Bone marrow (tissue), 2 donors: ENCODE results near the gene KHDC3L.
"Not testable (repeated sequence)": the region's sequence is repeated elsewhere in the genome, so short reads cannot be mapped to it uniquely, and the experiment has no call there.

Experiments
- DNase-seq, 2 donors: peaks; one replicate each; lab custom pipeline; 2025; lab: John Stamatoyannopoulos, UW

The KHDC3L gene

DNA sequence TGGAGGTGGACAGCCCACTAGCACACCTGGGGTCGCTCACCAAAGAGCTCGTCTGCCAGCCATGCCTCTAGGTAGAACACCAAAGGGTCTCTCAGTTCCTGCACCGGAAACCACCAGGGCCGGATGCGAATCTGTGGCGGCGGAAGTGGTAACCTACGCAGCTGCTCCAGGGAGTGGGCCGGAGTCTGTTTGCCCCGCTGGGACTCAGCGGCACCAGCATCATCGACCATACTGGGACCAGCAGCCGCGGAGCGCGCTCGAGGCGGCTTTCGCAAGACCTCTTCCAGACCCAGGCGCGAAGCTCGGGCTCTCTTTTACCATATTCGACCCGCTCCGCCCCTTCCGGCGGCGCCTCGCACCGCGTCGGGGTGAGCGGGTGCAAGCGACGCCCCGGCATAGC is 7.1 kb downstream of the KHDC3L start, which contains the start of gene OOEP:
OOEP (minus strand) TSS at position 335 of the 400 bp plus-strand sequence; CDS start at position 230, 105 bp downstream.
- no peak for DNase-seq

- no peak for DNase-seq
Observed at GRCh38 chr6:73371984-73372383, 9.5 kb downstream of the KHDC3L start.

DNA sequence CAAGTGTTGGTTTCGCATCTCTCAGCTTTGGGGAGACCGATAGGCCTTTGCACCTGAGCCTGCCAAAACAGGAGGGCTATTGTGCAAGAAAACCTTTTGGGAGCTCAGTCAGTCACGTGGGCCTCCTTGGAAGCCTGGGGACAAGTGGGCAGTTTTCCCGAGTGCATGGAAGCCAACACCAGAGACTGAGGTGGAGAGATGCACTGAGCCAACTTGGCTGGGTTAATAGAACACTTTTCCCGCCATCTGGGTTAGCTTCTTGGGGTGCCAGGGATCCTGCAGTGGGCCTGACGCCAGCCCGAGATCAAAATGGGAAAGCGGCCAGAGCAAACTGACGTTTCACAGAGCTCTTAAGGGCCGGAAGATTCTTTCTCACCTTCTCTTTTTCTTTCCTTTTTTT is 10.1 kb downstream of the KHDC3L start:
- DNase-seq: no peak

DNA sequence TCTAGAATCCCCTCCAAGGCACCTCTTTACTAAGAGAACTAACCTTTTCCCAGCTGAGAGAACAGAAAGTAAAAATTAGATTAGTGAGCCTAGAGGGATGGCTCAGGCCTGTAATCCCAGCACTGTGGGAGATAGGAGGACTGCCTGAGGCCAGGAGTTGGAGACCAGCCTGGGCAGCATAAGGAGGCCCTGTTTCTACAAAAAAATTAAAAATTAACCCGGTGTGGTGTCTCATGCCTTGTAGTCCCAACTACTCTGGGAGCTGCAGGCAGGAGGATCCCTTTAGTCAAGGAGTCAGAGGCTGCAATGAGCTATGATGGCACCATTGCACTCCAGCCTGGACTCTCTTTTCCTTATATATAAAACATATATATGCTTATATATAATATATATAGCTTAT is 12.8 kb downstream of the KHDC3L start:
- DNase-seq: no peak

GRCh38 chr6:73377225-73377624 is 14.8 kb downstream of the KHDC3L start:
- DNase-seq: no peak

- not testable (repeated sequence) for DNase-seq
Observed at GRCh38 chr6:73381531-73381930, 19.1 kb downstream of the KHDC3L start.

- no peak for DNase-seq
Observed at GRCh38 chr6:73382462-73383113, 20.1 kb downstream of the KHDC3L start.

DNA sequence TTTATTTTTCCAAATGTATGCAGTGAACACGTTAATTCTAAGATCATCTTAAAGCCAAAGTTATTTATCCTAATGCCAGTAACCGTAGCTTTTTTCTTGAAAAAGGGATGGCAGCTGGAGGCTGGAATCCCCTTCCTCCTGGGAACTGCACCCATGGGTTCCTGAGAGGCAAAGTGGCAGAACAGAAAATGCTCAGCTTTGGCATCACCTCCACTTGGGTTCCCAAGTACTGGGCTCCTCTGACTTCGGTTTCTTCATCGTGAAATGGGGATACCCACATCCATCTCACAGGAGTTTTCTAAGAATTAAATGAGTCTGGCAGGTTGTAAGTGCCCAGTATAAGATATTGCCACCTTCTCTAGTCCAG is 26.0 kb downstream of the KHDC3L start:
- no peak for DNase-seq

GRCh38 chr6:73388800-73389512 is 26.5 kb downstream of the KHDC3L start:
- DNase-seq: peak in 1 of 2 donors; percentile 62

- DNase-seq: no peak
Observed at GRCh38 chr6:73389854-73390253, 27.4 kb downstream of the KHDC3L start.

GRCh38 chr6:73391675-73392074 is 29.2 kb downstream of the KHDC3L start:
- DNase-seq: no peak

DNA sequence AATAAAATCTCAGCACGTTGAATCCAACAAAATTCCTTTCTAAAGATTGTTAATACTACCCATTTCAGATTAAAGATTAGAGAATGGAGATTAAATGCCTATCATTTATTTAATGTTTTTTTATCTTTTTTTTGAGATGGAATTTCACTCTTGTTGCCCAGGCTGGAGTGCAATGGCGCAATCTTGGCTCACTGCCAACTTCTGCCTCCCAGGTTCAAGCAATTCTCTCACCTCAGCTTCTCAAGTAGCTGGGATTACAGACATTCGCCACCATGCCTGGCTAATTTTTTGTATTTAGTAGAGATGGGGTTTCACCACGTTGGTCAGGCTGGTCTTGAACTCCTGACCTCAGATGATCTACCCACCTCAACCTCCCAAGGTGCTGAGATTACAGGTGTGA is 29.7 kb downstream of the KHDC3L start:
- not testable (repeated sequence) for DNase-seq

GRCh38 chr6:73393278-73393677 is 30.8 kb downstream of the KHDC3L start:
- DNase-seq: no peak

DNA sequence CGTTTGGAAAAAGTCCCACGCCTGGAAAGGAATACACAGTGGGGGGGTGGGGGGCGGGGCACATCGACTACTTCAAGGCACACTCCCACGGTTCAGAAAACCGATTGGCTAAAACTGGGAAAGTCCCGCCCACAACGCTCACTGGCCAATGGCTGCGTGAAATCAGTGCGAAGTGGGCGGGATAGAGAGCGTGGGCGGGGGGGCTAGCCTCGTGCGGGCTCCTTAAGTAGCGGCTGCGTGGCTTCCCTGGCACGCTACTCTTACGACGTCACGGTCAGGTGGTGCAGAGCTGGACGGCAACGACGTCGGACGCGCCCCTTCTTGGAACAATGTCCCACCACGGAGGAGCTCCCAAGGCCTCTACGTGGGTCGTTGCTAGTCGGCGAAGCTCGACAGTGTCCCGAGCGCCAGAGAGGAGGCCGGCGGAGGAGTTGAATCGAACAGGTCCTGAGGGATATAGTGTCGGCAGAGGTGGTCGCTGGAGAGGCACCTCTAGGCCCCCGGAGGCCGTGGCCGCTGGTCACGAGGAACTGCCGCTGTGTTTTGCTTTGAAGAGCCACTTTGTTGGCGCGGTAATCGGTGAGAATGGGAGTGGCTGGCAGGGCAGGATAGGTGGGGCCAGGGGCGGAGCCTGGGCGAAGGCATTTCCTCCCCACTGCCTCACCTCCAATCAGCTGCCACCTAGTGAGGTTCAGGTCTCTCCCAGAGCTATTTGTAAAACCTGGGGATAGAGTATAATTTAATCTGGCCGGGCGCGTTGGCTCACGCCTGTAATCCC is 32.3 kb downstream of the KHDC3L start, which contains the start of gene DDX43:
DDX43 (plus strand) TSS at position 252 of the 778 bp plus-strand sequence; CDS start at position 330, 78 bp downstream.
- DNase-seq: no peak

- no peak for DNase-seq
Observed at GRCh38 chr6:73395875-73396274, 33.4 kb downstream of the KHDC3L start.

DNA sequence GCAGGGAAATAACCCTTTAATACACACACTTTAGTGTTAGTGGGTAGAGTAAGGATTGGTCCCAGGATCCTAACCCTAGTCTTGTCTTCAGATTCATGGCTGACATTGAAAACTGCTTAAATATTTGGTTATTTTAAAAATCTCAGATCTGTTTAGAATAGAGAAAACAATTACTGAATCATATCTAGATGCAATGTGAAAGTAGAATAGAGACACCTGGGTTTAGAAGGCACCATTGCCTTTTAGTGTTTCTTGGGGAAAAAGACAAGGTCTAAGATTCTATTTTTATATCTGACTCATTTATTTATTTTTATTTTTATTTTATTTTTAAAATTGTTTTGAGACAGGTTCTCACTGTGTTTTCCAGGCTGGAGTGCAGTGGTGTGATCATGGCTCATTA is 38.2 kb downstream of the KHDC3L start:
- no peak for DNase-seq

- no peak for DNase-seq
Observed at GRCh38 chr6:73409395-73409794, 46.9 kb downstream of the KHDC3L start.

- DNase-seq: no peak
Observed at GRCh38 chr6:73413102-73413501, 50.6 kb downstream of the KHDC3L start.
